ENCODE results near the gene DLG2.

Gene DLG2

DNA sequence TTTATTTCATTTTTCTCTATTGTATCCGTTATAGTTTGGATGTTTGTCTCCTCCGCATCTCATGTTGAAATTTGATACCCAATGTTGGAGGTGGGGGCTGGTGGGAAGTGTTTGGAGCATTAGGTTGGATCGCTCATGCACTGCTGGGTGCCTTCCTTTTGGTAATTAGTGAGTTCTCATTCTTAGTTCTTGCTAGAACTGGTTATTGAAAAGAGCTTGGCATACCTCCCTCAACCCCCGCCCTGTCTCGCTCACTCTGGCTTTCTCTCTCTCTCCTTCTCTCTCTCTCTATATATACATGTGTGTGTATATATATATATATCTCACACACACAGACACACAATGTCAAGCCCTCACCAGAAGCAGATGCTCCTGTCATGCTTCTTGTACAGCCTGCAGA, 978.7 kb downstream of the DLG2 start:
- no peak for TF ChIP-seq ZFX (IDR thresholded peaks at IDR 0.05; ENCODE audit: borderline replicate concordance)
- TF ChIP-seq, protein P1, sequence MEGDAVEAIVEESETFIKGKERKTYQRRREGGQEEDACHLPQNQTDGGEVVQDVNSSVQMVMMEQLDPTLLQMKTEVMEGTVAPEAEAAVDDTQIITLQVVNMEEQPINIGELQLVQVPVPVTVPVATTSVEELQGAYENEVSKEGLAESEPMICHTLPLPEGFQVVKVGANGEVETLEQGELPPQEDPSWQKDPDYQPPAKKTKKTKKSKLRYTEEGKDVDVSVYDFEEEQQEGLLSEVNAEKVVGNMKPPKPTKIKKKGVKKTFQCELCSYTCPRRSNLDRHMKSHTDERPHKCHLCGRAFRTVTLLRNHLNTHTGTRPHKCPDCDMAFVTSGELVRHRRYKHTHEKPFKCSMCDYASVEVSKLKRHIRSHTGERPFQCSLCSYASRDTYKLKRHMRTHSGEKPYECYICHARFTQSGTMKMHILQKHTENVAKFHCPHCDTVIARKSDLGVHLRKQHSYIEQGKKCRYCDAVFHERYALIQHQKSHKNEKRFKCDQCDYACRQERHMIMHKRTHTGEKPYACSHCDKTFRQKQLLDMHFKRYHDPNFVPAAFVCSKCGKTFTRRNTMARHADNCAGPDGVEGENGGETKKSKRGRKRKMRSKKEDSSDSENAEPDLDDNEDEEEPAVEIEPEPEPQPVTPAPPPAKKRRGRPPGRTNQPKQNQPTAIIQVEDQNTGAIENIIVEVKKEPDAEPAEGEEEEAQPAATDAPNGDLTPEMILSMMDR (IDR thresholded peaks at IDR 0.05), result no peak
- no peak overlapping the region for H3K27ac ChIP-seq

DNA sequence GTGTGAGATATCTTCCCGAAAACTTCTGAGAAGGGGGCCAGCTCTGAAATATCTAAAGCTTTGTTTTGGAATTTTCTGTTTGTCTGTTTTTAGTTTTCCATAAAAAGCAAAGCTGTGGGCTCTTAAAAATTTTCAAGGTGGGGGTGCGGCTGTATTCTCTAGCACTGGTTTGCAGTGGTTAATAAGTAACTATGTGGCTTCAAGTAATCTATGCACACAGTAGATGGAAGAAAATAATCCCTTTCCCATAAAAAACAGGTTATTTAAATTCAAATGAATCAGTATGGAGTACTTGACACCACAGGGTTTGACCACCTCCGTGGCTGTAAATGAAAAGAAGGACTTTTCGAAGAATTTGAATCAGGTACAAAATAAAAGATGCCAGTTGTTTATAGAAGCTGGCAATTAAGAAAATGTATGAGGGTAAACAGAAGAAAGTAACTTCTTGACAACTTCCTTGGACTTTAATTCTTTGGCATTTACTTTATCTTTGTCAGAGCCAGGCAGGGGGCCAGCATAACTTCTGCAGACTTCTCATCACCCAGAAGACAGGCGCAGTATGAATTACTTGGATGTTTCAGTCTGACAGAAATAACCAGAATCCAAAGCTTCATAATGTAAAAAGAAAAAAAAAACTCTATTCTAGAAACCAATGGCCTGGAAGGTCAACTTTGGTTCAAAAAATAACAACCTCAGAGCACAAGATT, 981.0 kb downstream of the DLG2 start:
- no peak overlapping the region for H3K27ac ChIP-seq
- TF ChIP-seq, protein P1 (IDR thresholded peaks at IDR 0.05), result no peak
- TF ChIP-seq ZFX (IDR thresholded peaks at IDR 0.05; ENCODE audit: borderline replicate concordance), result no peak

DNA sequence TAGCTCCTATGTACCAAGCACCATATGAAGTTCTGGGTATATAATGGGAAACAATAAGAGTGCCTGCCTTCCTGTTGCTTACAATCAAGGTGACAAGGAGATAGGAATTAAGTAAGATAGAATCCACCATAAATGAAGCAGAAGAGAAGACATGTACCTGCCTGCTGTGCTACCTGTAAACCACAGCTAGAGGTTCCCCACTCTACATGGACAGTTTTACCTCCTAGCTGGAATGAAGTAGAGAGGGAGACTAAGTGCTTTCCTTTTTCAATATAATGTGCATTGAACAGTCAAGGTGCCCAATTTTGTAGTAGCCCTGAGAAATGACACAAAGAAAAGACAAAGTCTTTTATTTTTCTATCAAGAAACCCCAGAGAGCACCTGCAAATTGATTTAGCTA, 984.6 kb downstream of the DLG2 start:
- no peak overlapping the region for H3K27ac ChIP-seq
- no peak for TF ChIP-seq ZFX (IDR thresholded peaks at IDR 0.05; ENCODE audit: borderline replicate concordance)

DNA sequence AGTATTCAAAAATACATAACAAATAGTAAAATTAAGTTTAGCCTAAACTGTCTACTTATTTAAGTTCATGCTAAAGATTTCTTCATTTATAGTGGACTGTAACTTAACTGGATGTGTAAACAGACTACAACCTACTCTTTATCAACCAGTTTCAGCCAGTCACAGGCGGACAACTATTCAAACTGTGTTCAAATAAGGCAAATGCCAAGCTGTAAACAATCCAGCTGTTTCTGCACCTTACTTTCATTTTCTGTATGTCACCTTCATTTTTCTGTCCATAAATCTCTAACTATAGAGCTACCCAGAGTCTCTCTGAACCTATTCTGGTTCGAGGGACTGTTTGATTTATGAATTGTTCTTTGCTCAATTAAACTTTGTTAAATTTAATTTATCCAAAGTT, 992.8 kb downstream of the DLG2 start:
- no peak overlapping the region for H3K27ac ChIP-seq
- TF ChIP-seq, protein P1 (IDR thresholded peaks at IDR 0.05), result no peak
- TF ChIP-seq ZFX (IDR thresholded peaks at IDR 0.05; ENCODE audit: borderline replicate concordance), result no peak

DNA sequence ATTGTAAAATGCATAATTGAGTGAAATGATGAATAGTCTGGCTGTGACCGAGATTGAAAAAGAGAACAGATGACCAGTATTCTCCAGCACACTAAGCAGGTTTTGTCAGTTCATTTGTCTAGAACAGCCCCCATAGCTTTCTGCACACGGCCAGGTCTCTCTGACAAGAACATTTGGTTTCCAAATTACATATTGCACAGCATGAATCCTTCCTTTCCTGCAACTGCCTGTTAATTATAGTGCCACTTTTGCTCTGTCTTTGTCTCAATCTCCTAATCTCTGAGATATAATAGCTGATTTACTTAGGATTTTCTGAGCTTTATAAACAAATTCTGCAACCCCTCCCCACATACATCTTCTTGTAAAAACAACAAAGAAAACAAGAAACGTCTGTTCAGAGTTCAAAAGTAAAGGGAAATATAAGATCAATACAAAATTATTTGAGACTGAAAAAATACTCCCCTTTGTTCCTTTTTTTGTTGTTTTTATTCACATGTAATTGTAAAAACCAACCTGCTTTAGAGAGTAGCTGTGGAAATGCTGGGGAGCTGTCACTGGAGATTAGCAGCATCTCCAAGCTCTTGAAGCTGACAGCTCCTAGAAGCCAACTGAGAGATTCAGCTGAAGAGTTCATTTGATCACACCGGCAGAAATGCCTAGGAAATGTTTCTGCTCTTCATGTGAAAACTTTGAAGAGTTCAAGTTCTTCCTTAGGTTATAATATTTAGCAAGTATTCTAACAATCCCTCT, 998.1 kb downstream of the DLG2 start:
- TF ChIP-seq, protein P1 (IDR thresholded peaks at IDR 0.05), result no peak
- no peak for TF ChIP-seq ZFX (IDR thresholded peaks at IDR 0.05; ENCODE audit: borderline replicate concordance)
- no peak overlapping the region for H3K27ac ChIP-seq

DNA sequence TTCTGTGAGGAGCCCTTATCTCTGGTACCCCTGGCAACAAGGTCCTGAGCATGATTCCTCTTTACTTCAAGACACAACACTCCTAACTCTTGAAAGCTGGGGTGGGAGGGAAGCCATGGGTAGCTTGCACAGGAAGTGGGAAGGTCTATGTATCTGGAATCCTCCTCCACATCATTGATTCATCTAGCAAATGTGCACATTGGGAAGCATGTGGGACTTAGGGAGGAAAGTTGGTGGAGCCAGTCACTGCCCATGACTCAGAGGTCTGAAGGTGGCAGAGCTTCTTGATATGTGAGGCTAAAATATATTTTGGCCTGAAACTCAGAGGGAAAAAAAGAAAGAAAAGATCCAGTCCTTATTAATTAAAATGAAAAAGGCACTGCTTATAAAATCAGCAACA, 1000.9 kb downstream of the DLG2 start:
- TF ChIP-seq, protein P1 (IDR thresholded peaks at IDR 0.05), result no peak
- no peak for TF ChIP-seq ZFX (IDR thresholded peaks at IDR 0.05; ENCODE audit: borderline replicate concordance)

DNA sequence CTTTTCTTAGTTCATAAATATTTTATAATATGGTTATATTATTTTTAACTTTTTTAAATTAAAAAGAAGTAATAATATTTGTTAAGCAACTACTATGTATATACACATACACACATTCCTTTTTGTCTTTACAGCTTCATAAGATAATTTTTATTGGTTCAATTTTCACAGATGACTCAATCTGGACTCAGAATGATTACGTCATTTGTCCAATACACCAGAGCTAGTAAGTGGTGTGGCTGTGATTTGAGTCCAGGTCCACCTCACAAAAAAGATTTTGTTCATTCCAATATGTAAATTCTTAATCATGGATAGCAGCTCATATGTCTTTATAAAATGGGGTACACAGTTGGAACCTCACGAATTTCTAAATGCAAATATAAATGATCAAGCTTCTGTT, 1014.5 kb downstream of the DLG2 start:
- TF ChIP-seq, protein P1 (IDR thresholded peaks at IDR 0.05), result no peak
- no peak for TF ChIP-seq ZFX (IDR thresholded peaks at IDR 0.05; ENCODE audit: borderline replicate concordance)
- no peak overlapping the region for H3K27ac ChIP-seq

More for the DNA sequence above, 1000.9 kb downstream of the DLG2 start:
- H3K27ac ChIP-seq, result no peak overlapping the region

Data from 22Rv1 (cell line).